SU-DHL-6 (cell line): Measurements from ENCODE around the gene ETF1.

ENCODE experiments used
- H2AFZ ChIP-seq: fragments of 200-600 bp; sonication (generic); 2 replicates; pipeline ENCODE4 v1.6.1; 2014; ENCODE audit warnings: low read depth, mild to moderate bottlenecking, moderate library complexity, mixed read lengths, antibody characterized with exemption, low read length; ENCODE audit not compliant: severe bottlenecking
- H3F3A ChIP-seq: fragments of 200-600 bp; shearing (Covaris generic); 2 replicates; pipeline ENCODE4 v1.6.0; 2016; ENCODE audit warnings: antibody characterized with exemption, mild to moderate bottlenecking; ENCODE audit not compliant: insufficient read depth
- H3K27ac ChIP-seq: fragments of 200-600 bp; sonication (generic); 2 replicates; pipeline ENCODE4 v1.5.1; 2016; ENCODE audit warnings: low read depth, mild to moderate bottlenecking, low read length, moderate library complexity, mixed read lengths
- H3K27me3 ChIP-seq: fragments of 200-600 bp; sonication (generic), shearing (Covaris generic); 2 replicates; pipeline ENCODE4 v1.6.0; 2014; ENCODE audit warnings: mild to moderate bottlenecking, low read length
- H3K36me3 ChIP-seq: fragments of 200-600 bp; sonication (generic); 2 replicates; pipeline ENCODE4 v1.6.1; 2014; ENCODE audit warnings: mild to moderate bottlenecking, low read length, mixed read lengths
- H3K4me2 ChIP-seq: fragments of 300-600, 200-600 bp; shearing (Covaris generic), sonication (generic); 2 replicates; pipeline ENCODE4 v1.6.0; 2014; ENCODE audit warnings: low read length, low read depth, mild to moderate bottlenecking; ENCODE audit not compliant: poor library complexity, severe bottlenecking
- H3K4me3 ChIP-seq: fragments of 200-600 bp; sonication (generic); 2 replicates; pipeline ENCODE4 v1.5.1; 2014; ENCODE audit warnings: antibody characterized with exemption, low read length, mild to moderate bottlenecking, mixed read lengths; ENCODE audit not compliant: insufficient read depth, poor library complexity, severe bottlenecking
- H3K79me2 ChIP-seq: fragments of 200-600 bp; sonication (generic); 2 replicates; pipeline ENCODE4 v1.6.1; 2014; ENCODE audit warnings: mild to moderate bottlenecking, low read length, moderate library complexity; ENCODE audit not compliant: insufficient read depth
- H3K9ac ChIP-seq: fragments of 200-600 bp; sonication (generic); 2 replicates; pipeline ENCODE4 v1.7.0; 2014; ENCODE audit warnings: mild to moderate bottlenecking, low read length
- H3K9me2 ChIP-seq: fragments of 200-600 bp; sonication (generic); replicated peaks from 2 replicates; pipeline ENCODE4 v1.6.1; 2014; ENCODE audit warnings: low read length; ENCODE audit not compliant: insufficient read depth
- H3K9me3 ChIP-seq: fragments of 200-600 bp; sonication (generic); 2 replicates; pipeline ENCODE4 v1.6.1; 2014; ENCODE audit warnings: low read length, mixed read lengths; ENCODE audit not compliant: insufficient read depth
- H4K20me1 ChIP-seq: fragments of 200-600 bp; sonication (generic); 2 replicates; pipeline ENCODE4 v1.6.1; 2014; ENCODE audit warnings: low read depth, mild to moderate bottlenecking, antibody characterized with exemption, low read length, moderate library complexity, mixed read lengths
- EZH2phosphoT487 ChIP-seq: fragments of 200-600 bp; sonication (generic), shearing (Covaris generic); conservative IDR thresholded peaks from 2 replicates; pipeline ENCODE4 v1.6.1; 2018; ENCODE audit warnings: mild to moderate bottlenecking, antibody characterized with exemption, low read length, moderate library complexity, mixed read lengths
- TF ChIP-seq, protein P1 (sequence below): fragments of 200-600 bp; sonication (generic); IDR thresholded peaks from one replicate; pipeline ENCODE4 v1.5.1; 2017; ENCODE audit warnings: antibody characterized with exemption, mild to moderate bottlenecking, low read length, moderate library complexity; ENCODE audit not compliant: insufficient read depth, poor library complexity, severe bottlenecking

Gene ETF1

DNA sequence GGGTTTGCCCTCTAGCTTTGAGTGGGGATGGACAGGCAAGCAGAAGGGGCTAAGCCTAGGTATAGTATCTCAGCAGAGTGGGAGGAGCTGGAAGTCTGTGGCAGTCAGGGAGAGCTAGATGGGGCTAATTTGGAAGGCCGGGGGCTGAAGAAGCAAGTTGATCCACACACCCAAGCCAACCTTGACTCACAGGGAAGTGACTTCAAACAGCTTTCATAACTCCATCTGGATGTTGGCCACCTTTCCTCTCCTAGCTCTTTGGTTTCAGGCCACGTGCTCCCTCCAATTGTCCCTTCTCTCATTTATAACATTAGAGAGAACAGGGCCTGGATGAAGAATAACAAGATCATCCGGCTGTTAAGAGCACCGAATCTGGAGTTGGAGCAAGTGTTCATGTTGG, 40.9 kb downstream of the ETF1 start:
- H3K4me3 ChIP-seq = no peak overlapping the region
- no peak overlapping the region for H3K9ac ChIP-seq
- H3K36me3 ChIP-seq = no peaks in the 10 kb centered on the region
- no peaks in the 10 kb centered on the region for H4K20me1 ChIP-seq
- H3F3A ChIP-seq = peaks cover 10% of the 10 kb centered on the region
- no peaks in the 10 kb centered on the region for H3K79me2 ChIP-seq
- H3K9me2 ChIP-seq = no peaks in the 10 kb centered on the region
- no peaks in the 10 kb centered on the region for H3K9me3 ChIP-seq
- TF ChIP-seq, protein P1, sequence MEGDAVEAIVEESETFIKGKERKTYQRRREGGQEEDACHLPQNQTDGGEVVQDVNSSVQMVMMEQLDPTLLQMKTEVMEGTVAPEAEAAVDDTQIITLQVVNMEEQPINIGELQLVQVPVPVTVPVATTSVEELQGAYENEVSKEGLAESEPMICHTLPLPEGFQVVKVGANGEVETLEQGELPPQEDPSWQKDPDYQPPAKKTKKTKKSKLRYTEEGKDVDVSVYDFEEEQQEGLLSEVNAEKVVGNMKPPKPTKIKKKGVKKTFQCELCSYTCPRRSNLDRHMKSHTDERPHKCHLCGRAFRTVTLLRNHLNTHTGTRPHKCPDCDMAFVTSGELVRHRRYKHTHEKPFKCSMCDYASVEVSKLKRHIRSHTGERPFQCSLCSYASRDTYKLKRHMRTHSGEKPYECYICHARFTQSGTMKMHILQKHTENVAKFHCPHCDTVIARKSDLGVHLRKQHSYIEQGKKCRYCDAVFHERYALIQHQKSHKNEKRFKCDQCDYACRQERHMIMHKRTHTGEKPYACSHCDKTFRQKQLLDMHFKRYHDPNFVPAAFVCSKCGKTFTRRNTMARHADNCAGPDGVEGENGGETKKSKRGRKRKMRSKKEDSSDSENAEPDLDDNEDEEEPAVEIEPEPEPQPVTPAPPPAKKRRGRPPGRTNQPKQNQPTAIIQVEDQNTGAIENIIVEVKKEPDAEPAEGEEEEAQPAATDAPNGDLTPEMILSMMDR = no peak
- no peak for TF ChIP-seq EZH2phosphoT487
- H2AFZ ChIP-seq = no peak overlapping the region
- H3K4me2 ChIP-seq = no peak overlapping the region
- H3K27ac ChIP-seq = no peak overlapping the region
- H3K27me3 ChIP-seq = no peaks in the 10 kb centered on the region

DNA sequence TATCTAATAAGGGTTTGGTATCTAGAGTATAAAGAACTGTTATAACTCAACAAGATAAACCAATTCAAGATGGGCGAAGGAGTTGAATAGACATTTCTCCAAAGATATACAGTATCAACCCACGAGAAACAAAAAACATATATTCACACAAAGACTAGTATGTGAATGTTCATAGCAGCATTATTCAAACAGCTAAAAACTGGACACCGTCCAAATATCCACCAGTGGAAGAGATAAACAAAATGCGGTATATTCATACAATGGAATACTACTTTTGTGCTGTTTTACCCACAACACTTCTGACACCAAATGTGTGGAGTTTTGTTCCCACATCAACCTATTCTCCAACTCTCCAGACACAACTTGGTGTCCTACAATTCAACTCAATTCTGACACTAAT, 44.7 kb downstream of the ETF1 start:
- no peaks in the 10 kb centered on the region for H3F3A ChIP-seq
- no peaks in the 10 kb centered on the region for H3K9me2 ChIP-seq
- H3K36me3 ChIP-seq = no peaks in the 10 kb centered on the region
- no peak for TF ChIP-seq EZH2phosphoT487
- TF ChIP-seq, protein P1 = no peak
- no peak overlapping the region for H2AFZ ChIP-seq
- H3K4me3 ChIP-seq = no peak overlapping the region
- no peaks in the 10 kb centered on the region for H4K20me1 ChIP-seq
- H3K79me2 ChIP-seq = no peaks in the 10 kb centered on the region
- no peak overlapping the region for H3K27ac ChIP-seq
- no peaks in the 10 kb centered on the region for H3K27me3 ChIP-seq
- H3K9ac ChIP-seq = no peak overlapping the region
- H3K4me2 ChIP-seq = no peak overlapping the region
- no peaks in the 10 kb centered on the region for H3K9me3 ChIP-seq

DNA sequence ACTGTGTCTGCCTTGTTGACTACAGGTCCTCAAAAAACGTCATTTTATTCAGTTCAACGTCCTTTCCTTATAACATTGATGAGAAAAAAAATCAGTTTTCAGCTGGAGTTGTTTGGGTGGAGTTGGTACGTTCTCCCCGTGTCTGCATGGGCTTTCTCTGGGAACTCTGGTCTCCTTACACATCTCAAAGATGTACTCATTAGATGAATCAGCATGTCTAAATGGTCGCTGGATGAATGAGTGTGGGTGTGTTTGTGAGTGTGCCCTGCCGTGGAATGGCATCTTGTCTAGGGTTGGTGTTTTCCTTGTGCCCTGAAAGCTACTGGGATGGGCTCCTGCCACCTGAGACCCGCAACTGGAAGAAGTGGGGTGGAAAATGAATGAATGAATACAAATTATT, 47.7 kb downstream of the ETF1 start:
- no peaks in the 10 kb centered on the region for H3K27me3 ChIP-seq
- no peak overlapping the region for H3K4me3 ChIP-seq
- no peaks in the 10 kb centered on the region for H3K9me3 ChIP-seq
- H2AFZ ChIP-seq = no peak overlapping the region
- no peak overlapping the region for H3K4me2 ChIP-seq
- no peaks in the 10 kb centered on the region for H4K20me1 ChIP-seq
- H3K36me3 ChIP-seq = no peaks in the 10 kb centered on the region
- TF ChIP-seq, protein P1 = no peak
- no peak for TF ChIP-seq EZH2phosphoT487
- H3K9me2 ChIP-seq = no peaks in the 10 kb centered on the region
- no peak overlapping the region for H3K9ac ChIP-seq
- no peaks in the 10 kb centered on the region for H3F3A ChIP-seq
- H3K27ac ChIP-seq = no peak overlapping the region
- no peaks in the 10 kb centered on the region for H3K79me2 ChIP-seq
